Ureter (tissue), 1 donor: ENCODE measurements around the gene DYNLT1. TPM values are rescaled to one million over a fixed set of nuclear protein-coding genes. Genes with fewer than 3 reads are reported as not detected.
A peak's percentile ranks its signal among the peaks of the same experiment; 100 is the strongest.
"Not testable (repeated sequence)": the region's sequence is repeated elsewhere in the genome, so short reads cannot be mapped to it uniquely, and the experiment has no call there.

Experiments used
- DNase-seq: peaks from one replicate; pipeline ENCODE4 v3.0.0-alpha.2; 2020; ENCODE audit warnings: low spot score
- total RNA-seq: library from RNA; stranded (reverse); gene quantifications from one replicate; pipeline ENCODE4 v1.2.4, GENCODE V29; 2023
- donor health status: DM: yes; HTN: yes; CAD: no.

DYNLT1 gene
- total RNA-seq, 1 donor from 2014 or later, result 117 TPM

GRCh38 chr6:158624684-158625682, 19.6 kb downstream of the DYNLT1 start:
- no peak for DNase-seq

GRCh38 chr6:158622545-158623190, 21.9 kb downstream of the DYNLT1 start:
- no peak for DNase-seq

- no peak for DNase-seq
Observed at GRCh38 chr6:158621694-158622544, 22.6 kb downstream of the DYNLT1 start.

GRCh38 chr6:158620963-158621693, 23.4 kb downstream of the DYNLT1 start:
- DNase-seq, result no peak

GRCh38 chr6:158619922-158620801, 24.4 kb downstream of the DYNLT1 start:
- no peak for DNase-seq

GRCh38 chr6:158618289-158618688, 26.3 kb downstream of the DYNLT1 start:
- DNase-seq, result not testable (repeated sequence)

- not testable (repeated sequence) for DNase-seq
Observed at GRCh38 chr6:158614606-158615005, 29.9 kb downstream of the DYNLT1 start.

- no peak for DNase-seq
Observed at GRCh38 chr6:158611541-158612370, 32.8 kb downstream of the DYNLT1 start.

- no peak for DNase-seq
Observed at GRCh38 chr6:158611039-158611438, 33.5 kb downstream of the DYNLT1 start.

- DNase-seq, result no peak
Observed at GRCh38 chr6:158610319-158610968, 34.1 kb downstream of the DYNLT1 start.

- no peak for DNase-seq
Observed at GRCh38 chr6:158609455-158610155, 34.9 kb downstream of the DYNLT1 start.

- no peak for DNase-seq
Observed at GRCh38 chr6:158608221-158608620, 36.3 kb downstream of the DYNLT1 start.

GRCh38 chr6:158607411-158608170, 37.0 kb downstream of the DYNLT1 start:
- DNase-seq, result no peak

- DNase-seq, result no peak
Observed at GRCh38 chr6:158606935-158607334, 37.6 kb downstream of the DYNLT1 start.

- not testable (repeated sequence) for DNase-seq
Observed at GRCh38 chr6:158606011-158606410, 38.5 kb downstream of the DYNLT1 start.

GRCh38 chr6:158605266-158605878, 39.2 kb downstream of the DYNLT1 start:
- peak; percentile 59 for DNase-seq

GRCh38 chr6:158604048-158604406, 40.5 kb downstream of the DYNLT1 start:
- DNase-seq, result no peak
